GM23338 (cell line): ENCODE results near the gene FRAT1.

ENCODE experiments used
- CREB1 ChIP-seq: fragments of 250-450 bp; sonication (Bioruptor Pico); IDR thresholded peaks from 2 replicates; pipeline ENCODE4 v1.5.0; 2020; ENCODE audit warnings: low read depth, mild to moderate bottlenecking, moderate library complexity
- CTCF ChIP-seq, 2 experiments: fragments of 200-600 bp in 1 of 2; sonication (generic) in 1 of 2; conservative IDR thresholded peaks; 2 replicates each; pipeline versions ENCODE4 v1.5.1 to v1.6.1; 2016 to 2017; ENCODE audit warnings: antibody characterized with exemption in 2 of 2, low read depth in 2 of 2, mild to moderate bottlenecking in 2 of 2, moderate library complexity in 1 of 2
- EZH2 ChIP-seq: fragments of 200-600 bp; sonication (generic); IDR thresholded peaks from one replicate; pipeline ENCODE4 v1.8.0; 2017; ENCODE audit warnings: antibody characterized with exemption, mild to moderate bottlenecking, low read depth; ENCODE audit not compliant: unreplicated experiment
- EZH2phosphoT487 ChIP-seq: fragments of 200-600 bp; sonication (generic); IDR thresholded peaks from one replicate; pipeline ENCODE4 v1.8.1; 2018; ENCODE audit warnings: antibody characterized with exemption; ENCODE audit not compliant: unreplicated experiment
- JUNB ChIP-seq: IDR thresholded peaks from one replicate; pipeline ENCODE4 v1.6.1; 2016; ENCODE audit warnings: antibody characterized with exemption; ENCODE audit not compliant: unreplicated experiment
- NANOG ChIP-seq: IDR thresholded peaks from 2 replicates; pipeline ENCODE4 v1.6.1; 2016; ENCODE audit warnings: antibody characterized with exemption, borderline replicate concordance
- POLR2AphosphoS5 ChIP-seq: IDR thresholded peaks from 2 replicates; pipeline ENCODE4 v1.6.1; 2016; ENCODE audit warnings: antibody characterized with exemption, low read depth
- REST ChIP-seq: IDR thresholded peaks from one replicate; pipeline ENCODE4 v1.6.1; 2018; ENCODE audit warnings: antibody characterized with exemption; ENCODE audit not compliant: unreplicated experiment
- STAT1 ChIP-seq: IDR thresholded peaks from one replicate; pipeline ENCODE4 v1.6.1; 2016; ENCODE audit warnings: antibody characterized with exemption; ENCODE audit not compliant: unreplicated experiment
- ZNF114 ChIP-seq: fragments of 250-450 bp; sonication (Bioruptor Pico); IDR thresholded peaks from 2 replicates; pipeline ENCODE4 v1.5.0; 2020; ENCODE audit warnings: mild to moderate bottlenecking, moderate library complexity
- ZNF331 ChIP-seq: fragments of 250-450 bp; sonication (Bioruptor Pico); IDR thresholded peaks from 2 replicates; pipeline ENCODE4 v1.5.0; 2020; ENCODE audit warnings: low read depth, mild to moderate bottlenecking, moderate library complexity
- ZNF462 ChIP-seq: fragments of 250-450 bp; sonication (Bioruptor Pico); IDR thresholded peaks from 2 replicates; pipeline ENCODE4 v1.5.0; 2020; ENCODE audit warnings: mild to moderate bottlenecking, moderate library complexity

- TF ChIP-seq POLR2AphosphoS5 (no peak), CTCF (conservative IDR thresholded peaks at IDR 0.05; ENCODE audit: low read depth in 2 of 2) (peak in 1 of 2 experiments; percentile 31; a peak in 2 of 4 replicates), EZH2 (no peak), REST (no peak), NANOG (no peak), EZH2phosphoT487 (no peak), ZNF331 (CRISPR knock-in tag) (no peak), CREB1 (no peak), JUNB (no peak), ZNF114 (CRISPR knock-in tag) (no peak), STAT1 (no peak), ZNF462 (CRISPR knock-in tag) (no peak)
Observed at GRCh38 chr10:97319671-97320479, 804 bp downstream of the FRAT1 start.
